ENCODE data around the gene IRF2BPL. TPM values are rescaled to one million over a fixed set of nuclear protein-coding genes. Genes with fewer than 3 reads are reported as not detected.
A peak's percentile ranks its signal among the peaks of the same experiment; 100 is the strongest.

Gene IRF2BPL
- total RNA-seq, 2 experiments from 2014 or later: 34.5 to 35.6 TPM

DNA sequence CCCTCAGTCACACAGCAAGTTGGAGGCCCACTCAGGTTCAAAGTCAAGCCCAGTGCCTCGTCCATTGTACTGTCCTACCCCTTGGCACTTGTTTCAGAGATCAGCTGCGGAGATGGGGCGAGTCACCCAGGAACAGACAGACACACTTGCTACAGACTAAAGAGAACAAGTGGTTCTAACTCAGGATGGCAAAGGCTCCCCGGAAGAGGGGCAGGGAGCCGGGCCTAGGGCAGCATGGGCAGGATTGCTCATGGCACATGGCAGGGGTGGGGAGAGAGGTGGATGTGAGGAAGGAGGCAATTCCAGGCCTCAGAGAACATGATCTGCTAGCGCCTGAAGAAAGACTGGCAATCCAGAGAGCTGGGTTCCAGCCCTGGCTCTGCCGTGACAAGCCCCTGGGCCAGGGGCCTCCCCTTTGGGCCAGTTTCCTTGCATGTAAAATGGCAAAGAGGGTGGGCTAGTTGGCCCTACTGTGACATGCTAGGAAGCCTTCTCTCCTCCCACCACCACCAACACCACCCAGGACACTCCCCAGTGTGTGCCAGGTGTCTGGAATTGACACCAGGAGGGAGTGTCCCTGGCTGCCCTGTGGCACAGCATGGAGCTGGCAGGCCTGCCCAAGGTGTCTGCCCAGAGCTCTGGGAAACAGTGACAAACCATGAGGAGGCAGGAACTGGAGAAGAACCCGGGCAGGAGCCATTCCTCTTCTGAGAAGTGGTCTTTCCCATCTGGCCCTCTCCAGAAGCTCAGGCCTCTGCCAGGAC, 24.0 kb upstream of the IRF2BPL start:
- H3K4me1 Mint-ChIP-seq (ENCODE audit: low read depth): peaks cover 28% of the 10 kb centered on the region
- no peaks in the 10 kb centered on the region for H3K9me3 Mint-ChIP-seq (ENCODE audit: insufficient read depth)
- ATAC-seq: peak; percentile 3
- CTCF ChIA-PET: interaction anchor here (0.7 to 4.6 kb wide), 25 partner anchors 8 to 178 kb away, joined by 3 to 101 read pairs (median 7); partner anchors contain the start of gene IRF2BPL
- peaks cover 3% of the 10 kb centered on the region for H3K36me3 Mint-ChIP-seq (ENCODE audit: low read depth)
- no peak for DNase-seq
- peak overlapping the region; percentile 68 for H3K27ac Mint-ChIP-seq
- POLR2A ChIA-PET: interaction anchor here (0.6 to 1.1 kb wide), 6 partner anchors 13 to 135 kb away, joined by 3 to 4 read pairs (median 3); no protein-coding TSS in a partner anchor
- no peaks in the 10 kb centered on the region for H3K27me3 Mint-ChIP-seq (ENCODE audit: low read depth)
- no peak overlapping the region for H3K4me3 Mint-ChIP-seq

DNA sequence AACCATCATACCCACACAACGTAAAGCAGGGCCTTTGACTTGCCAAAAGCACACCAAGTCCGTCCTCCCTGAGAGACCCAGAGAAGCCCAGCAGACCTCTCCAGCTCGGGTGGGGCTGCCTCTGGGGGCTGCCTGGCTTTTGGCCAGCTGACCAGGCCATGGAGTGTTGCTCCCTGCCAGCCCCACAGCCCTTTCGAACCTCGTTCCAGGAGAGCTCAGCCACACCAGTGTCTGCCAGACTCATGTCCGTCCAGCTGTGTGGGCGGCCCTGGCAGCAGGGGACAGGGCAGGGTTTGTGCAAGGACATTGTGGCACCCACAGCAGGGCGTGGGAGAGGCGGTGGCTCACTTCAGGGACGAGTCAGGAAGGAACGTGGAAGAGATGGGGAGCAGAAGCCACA, 22.6 kb upstream of the IRF2BPL start:
- ChIA-PET POLR2A (no interaction called here), CTCF (interaction anchor here (0.8 to 1.9 kb wide), 6 partner anchors 19 to 178 kb away, joined by 4 to 9 read pairs (median 6); no protein-coding TSS in a partner anchor)
- no peaks in the 10 kb centered on the region for H3K9me3 Mint-ChIP-seq (ENCODE audit: insufficient read depth)
- H3K4me1 Mint-ChIP-seq (ENCODE audit: low read depth): peaks cover 36% of the 10 kb centered on the region
- H3K27ac Mint-ChIP-seq: no peak overlapping the region
- no peak overlapping the region for H3K4me3 Mint-ChIP-seq
- no peaks in the 10 kb centered on the region for H3K27me3 Mint-ChIP-seq (ENCODE audit: low read depth)
- H3K36me3 Mint-ChIP-seq (ENCODE audit: low read depth): peaks cover 3% of the 10 kb centered on the region
- no peak for DNase-seq
- no peak for ATAC-seq

DNA sequence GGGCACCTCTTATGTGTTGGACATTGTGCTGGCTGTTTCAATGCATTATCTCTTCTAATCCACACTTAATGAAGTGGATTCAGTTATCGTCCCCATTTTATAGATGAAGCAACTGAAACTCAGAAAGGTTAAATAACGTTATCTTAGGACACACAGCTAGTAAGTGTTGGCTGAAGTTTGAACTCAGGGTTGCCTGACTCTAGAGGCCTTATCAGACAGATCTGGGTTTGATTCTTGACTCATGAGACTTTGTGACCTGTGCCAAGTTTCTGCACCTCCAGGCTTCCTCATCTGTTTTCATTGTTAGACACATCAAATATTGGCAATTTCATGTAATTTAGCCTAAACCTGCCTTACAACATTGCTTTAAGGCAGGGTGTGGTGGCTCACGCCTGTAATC, 18.2 kb upstream of the IRF2BPL start:
- Mint-ChIP-seq H3K9me3 (ENCODE audit: insufficient read depth) (no peaks in the 10 kb centered on the region), H3K36me3 (ENCODE audit: low read depth) (no peaks in the 10 kb centered on the region), H3K4me3 (no peak overlapping the region), H3K27me3 (ENCODE audit: low read depth) (no peaks in the 10 kb centered on the region), H3K27ac (no peak overlapping the region), H3K4me1 (ENCODE audit: low read depth) (peaks cover 48% of the 10 kb centered on the region)
- CTCF ChIA-PET: interaction anchor here (1.1 to 4.9 kb wide), 5 partner anchors 16 to 133 kb away, joined by 3 to 21 read pairs (median 5); no protein-coding TSS in a partner anchor
- ATAC-seq (no peak), DNase-seq (no peak)
- POLR2A ChIA-PET: interaction anchor here (0.6 kb wide), 1 partner anchor 18 kb away, joined by 3 read pairs; no protein-coding TSS in a partner anchor

DNA sequence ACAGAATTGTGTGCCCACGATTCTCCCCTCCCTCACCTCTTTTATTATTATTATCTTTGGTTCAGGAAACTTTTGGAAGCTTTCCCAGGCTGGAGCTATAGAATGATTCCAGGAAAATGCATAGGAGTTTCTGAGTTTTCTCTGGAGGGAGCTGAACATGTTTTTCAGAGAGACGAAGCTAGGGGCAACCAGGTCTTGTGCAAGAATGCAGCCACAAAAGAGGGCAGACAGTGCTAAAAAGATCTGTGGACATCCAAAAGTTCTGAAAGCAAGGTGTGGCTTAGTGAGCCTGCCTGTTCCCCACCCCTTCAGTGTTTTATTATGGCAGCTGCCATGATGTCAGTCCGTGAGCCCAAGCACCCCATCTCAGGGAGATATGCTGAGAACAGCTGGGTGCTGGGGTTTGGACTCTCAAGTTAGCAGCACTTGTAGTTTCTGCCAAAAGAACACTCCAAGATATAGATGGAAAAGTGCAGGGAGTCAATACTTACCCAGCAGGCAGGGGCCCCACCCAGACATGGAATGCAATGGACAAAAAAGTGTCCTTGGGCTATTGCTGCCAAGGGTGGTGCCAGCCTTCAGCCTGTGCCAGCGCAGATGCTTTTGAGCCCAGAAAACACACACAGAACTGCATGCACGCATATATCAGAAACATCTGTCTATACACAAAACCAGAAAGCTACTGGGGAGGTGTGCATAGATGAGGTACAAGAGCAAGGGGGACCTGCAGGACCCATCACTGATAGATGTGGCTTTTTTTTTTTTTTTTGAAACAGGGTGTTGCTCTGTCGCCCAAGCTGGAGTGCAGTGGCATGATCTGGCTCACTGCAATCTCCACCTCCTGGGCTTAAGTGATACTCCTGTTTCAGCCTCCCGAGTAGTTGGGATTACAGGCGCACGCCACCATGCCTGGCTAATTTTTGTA, 17.0 kb upstream of the IRF2BPL start:
- Mint-ChIP-seq H3K36me3 (ENCODE audit: low read depth) (no peaks in the 10 kb centered on the region), H3K9me3 (ENCODE audit: insufficient read depth) (no peaks in the 10 kb centered on the region), H3K27ac (no peak overlapping the region), H3K27me3 (ENCODE audit: low read depth) (no peaks in the 10 kb centered on the region), H3K4me1 (ENCODE audit: low read depth) (peaks cover 60% of the 10 kb centered on the region), H3K4me3 (no peak overlapping the region)
- POLR2A ChIA-PET: interaction anchor here (0.6 kb wide), 1 partner anchor 17 kb away, joined by 6 read pairs; no protein-coding TSS in a partner anchor
- CTCF ChIA-PET: interaction anchor here (0.7 to 4.9 kb wide), 11 partner anchors 8 to 172 kb away, joined by 3 to 21 read pairs (median 5); no protein-coding TSS in a partner anchor
- ATAC-seq: no peak
- DNase-seq: no peak

DNA sequence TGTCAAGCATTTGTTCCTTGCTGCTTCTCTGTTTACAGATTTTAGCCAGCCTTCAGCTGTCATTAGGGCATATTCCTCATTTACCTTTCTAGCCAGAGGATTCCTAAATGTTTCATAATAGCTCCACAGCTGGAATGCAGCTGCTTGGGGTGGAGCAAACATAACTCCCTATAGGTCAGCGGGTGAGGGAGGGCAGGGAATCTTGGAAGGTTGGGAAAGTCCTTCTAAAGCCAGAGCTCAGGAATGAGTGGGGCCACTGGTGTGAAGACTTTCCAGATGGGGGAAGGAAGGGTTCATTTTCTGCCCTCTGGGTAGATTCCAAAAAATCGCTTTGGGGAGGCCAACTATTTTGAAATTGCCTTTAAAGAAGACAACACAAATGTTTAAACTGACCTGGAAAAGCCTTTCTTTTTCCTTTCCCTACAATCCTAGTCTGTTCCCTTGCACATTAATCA, 16.3 kb upstream of the IRF2BPL start:
- Mint-ChIP-seq H3K9me3 (ENCODE audit: insufficient read depth) (no peaks in the 10 kb centered on the region), H3K27ac (no peak overlapping the region), H3K27me3 (ENCODE audit: low read depth) (no peaks in the 10 kb centered on the region), H3K4me1 (ENCODE audit: low read depth) (peaks cover 62% of the 10 kb centered on the region), H3K4me3 (no peak overlapping the region), H3K36me3 (ENCODE audit: low read depth) (no peaks in the 10 kb centered on the region)
- POLR2A ChIA-PET: interaction anchor here (1.2 kb wide), 1 partner anchor 18 kb away, joined by 4 read pairs; no protein-coding TSS in a partner anchor
- CTCF ChIA-PET: interaction anchor here (0.9 to 4.9 kb wide), 10 partner anchors 9 to 171 kb away, joined by 3 to 21 read pairs (median 4); no protein-coding TSS in a partner anchor
- DNase-seq: no peak
- ATAC-seq: no peak

DNA sequence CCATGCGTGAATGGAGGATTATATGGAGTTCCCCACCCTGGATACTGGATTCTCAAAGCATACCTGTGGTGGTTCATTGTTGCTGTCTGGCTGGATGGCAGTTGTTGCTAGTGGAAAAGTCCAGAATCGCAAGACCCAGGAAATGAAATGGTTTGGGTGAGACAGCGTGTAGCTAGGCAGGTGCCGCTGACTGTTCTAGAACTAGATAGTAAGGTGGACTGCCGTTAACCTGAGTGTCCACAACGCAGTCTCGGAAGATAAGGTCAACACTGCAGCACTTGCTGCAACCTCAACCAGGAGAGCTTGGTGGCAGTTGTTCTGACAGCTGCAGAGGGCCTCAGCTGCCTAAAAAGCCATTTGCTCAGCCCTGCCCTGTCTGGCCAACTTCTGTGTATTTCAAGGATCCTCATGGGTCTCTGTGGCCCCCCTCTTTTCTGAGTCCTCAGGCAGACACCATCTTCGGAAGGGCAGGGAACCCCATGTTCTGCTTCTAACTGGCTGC, 15.5 kb upstream of the IRF2BPL start:
- ChIA-PET CTCF (interaction anchor here (0.9 to 4.9 kb wide), 7 partner anchors 10 to 170 kb away, joined by 3 to 21 read pairs (median 5); no protein-coding TSS in a partner anchor), POLR2A (interaction anchor here (1.2 kb wide), 1 partner anchor 17 kb away, joined by 4 read pairs; no protein-coding TSS in a partner anchor)
- DNase-seq (no peak), ATAC-seq (no peak)
- no peaks in the 10 kb centered on the region for H3K9me3 Mint-ChIP-seq (ENCODE audit: insufficient read depth)
- H3K36me3 Mint-ChIP-seq (ENCODE audit: low read depth): no peaks in the 10 kb centered on the region
- peak overlapping the region; percentile 67 for H3K27ac Mint-ChIP-seq
- no peaks in the 10 kb centered on the region for H3K27me3 Mint-ChIP-seq (ENCODE audit: low read depth)
- no peak overlapping the region for H3K4me3 Mint-ChIP-seq
- H3K4me1 Mint-ChIP-seq (ENCODE audit: low read depth): peaks cover 70% of the 10 kb centered on the region

DNA sequence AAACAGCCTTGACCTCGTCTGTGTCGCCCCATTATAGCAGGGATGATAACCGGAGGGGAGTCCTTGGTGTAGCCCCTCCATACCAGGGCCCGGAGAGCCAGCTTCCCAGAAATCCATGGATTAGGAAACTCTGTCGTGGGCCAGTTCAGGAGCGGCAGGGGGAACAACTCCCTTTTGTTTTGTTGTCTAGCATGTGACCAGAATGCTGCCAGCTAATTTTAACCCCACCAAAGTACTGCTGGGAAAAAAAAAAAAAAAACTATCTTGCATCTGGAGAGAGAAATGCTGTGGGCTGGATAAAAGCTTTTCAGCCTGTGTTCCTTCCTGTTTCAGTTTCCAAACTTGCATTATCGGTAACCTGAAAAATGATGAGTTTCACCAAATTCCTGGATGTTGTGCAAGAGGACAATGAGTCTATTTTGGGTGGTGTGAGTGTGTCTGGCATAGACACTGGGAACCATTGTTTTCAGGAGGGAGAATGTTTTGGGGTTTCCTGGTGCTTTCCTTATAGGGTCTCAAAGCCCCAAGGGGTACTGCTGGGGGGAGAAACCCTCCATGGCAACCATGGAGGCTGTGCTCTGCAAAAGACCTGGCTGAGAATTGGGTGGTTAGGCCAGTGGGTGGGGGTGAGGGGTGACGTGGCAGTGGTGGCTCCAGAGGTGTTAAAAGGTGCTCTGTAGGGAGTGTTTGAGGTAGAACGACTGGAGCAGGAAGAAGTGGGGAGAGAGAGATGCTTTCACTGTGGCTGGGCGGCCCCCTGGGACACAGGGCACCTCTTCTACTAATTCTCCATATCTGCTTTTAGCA, 14.9 kb upstream of the IRF2BPL start:
- POLR2A ChIA-PET: interaction anchor here (1.2 to 7.8 kb wide), 2 partner anchors 13 to 88 kb away, joined by 3 to 107 read pairs; partner anchors contain the start of gene IRF2BPL
- Mint-ChIP-seq H3K4me1 (ENCODE audit: low read depth) (peaks cover 77% of the 10 kb centered on the region), H3K36me3 (ENCODE audit: low read depth) (no peaks in the 10 kb centered on the region), H3K27me3 (ENCODE audit: low read depth) (no peaks in the 10 kb centered on the region), H3K27ac (peak overlapping the region; percentile 78), H3K9me3 (ENCODE audit: insufficient read depth) (no peaks in the 10 kb centered on the region), H3K4me3 (peak overlapping the region; percentile 12)
- ATAC-seq: peak; percentile 8
- DNase-seq: peak; percentile 58
- CTCF ChIA-PET: interaction anchor here (1.6 to 4.3 kb wide), 7 partner anchors 10 to 168 kb away, joined by 5 to 31 read pairs (median 13); no protein-coding TSS in a partner anchor

DNA sequence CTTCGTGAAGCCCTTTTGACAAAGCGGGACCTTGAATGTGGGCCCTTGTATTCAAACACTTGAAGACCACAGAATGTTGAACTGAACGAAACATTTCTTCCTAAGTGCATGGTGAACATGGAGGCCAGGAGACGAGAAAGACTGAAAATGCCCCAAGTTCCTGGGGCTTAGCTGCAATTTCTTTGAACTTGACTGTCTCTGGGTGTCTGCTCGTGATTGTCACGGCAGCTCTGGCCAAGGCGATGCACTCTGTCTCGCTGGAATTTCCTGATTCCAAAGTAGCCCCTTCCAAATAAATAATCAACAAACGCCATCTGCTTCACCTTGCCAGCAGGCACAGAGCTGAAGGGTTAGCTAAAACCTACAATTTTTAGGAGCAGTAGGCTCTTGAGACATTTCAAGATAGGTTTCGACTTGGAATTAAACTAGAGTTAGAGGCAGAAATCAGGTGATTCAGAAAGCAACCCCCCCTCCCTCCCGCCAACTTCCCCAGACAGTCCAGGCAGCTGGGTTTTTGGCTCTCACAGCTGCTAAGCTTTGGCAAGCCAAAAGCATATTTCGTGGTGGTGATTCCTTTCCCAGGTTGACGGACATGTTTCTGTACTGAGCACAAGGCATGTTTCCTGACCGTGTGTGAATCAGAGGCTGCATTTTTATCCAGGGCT, 13.5 kb upstream of the IRF2BPL start:
- ATAC-seq (no peak), DNase-seq (no peak)
- peaks cover 90% of the 10 kb centered on the region for H3K4me1 Mint-ChIP-seq (ENCODE audit: low read depth)
- H3K36me3 Mint-ChIP-seq (ENCODE audit: low read depth): no peaks in the 10 kb centered on the region
- peak overlapping the region; percentile 97 for H3K27ac Mint-ChIP-seq
- no peaks in the 10 kb centered on the region for H3K9me3 Mint-ChIP-seq (ENCODE audit: insufficient read depth)
- POLR2A ChIA-PET: interaction anchor here (0.7 to 7.8 kb wide), 4 partner anchors 12 to 87 kb away, joined by 3 to 107 read pairs (median 14); partner anchors contain the start of gene IRF2BPL
- no peaks in the 10 kb centered on the region for H3K27me3 Mint-ChIP-seq (ENCODE audit: low read depth)
- CTCF ChIA-PET: interaction anchor here (0.8 to 4.3 kb wide), 12 partner anchors 10 to 167 kb away, joined by 3 to 31 read pairs (median 8); no protein-coding TSS in a partner anchor
- H3K4me3 Mint-ChIP-seq: peak overlapping the region; percentile 76

DNA sequence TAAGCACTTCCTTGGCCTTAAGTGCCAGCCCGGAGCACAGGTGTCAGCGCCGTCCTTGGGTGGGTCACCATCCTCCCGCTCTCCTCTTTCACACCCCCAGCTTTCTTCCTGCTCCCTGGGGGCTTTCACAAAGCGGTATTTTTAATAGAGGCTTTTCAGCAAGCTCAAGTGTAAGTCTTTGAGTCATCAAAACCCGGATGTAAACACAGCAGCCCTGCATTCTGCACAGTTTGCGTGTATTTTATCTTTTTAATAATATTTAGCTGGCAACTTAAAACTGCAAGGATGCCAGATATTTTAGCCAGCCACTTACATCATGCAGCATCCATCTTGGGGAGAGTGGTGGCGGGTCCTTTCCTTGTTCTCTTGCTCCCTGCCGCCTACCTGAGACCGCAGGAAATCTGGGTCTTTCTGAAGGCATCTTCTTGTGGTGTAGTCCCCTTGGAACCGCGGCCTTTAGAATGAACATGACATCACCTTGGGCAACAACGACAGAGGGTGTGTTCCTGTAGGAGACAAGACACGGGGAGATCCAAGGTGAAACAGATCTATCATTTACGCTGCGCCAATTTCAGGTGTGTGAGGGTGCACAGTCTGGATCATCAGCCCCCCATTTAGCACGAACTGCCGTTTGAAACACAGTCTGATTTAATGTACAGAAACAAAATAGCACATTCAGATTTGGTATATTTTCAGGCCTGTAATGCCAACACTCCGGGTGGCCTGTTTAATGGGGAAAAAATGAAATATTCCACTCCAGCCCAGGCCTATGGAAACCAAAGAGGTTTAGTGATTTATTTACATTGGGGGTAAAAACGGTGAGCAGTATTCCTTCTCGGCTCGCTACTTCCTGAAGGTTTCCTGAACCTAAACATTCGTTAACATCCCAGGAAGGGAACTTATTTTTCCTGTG, 12.5 kb upstream of the IRF2BPL start:
- Mint-ChIP-seq H3K36me3 (ENCODE audit: low read depth) (peaks cover 5% of the 10 kb centered on the region), H3K27me3 (ENCODE audit: low read depth) (no peaks in the 10 kb centered on the region), H3K9me3 (ENCODE audit: insufficient read depth) (no peaks in the 10 kb centered on the region), H3K4me3 (peak overlapping the region; percentile 76), H3K27ac (peak overlapping the region; percentile 97), H3K4me1 (ENCODE audit: low read depth) (peaks cover 90% of the 10 kb centered on the region)
- ChIA-PET CTCF (interaction anchor here (0.6 to 4.3 kb wide), 22 partner anchors 9 to 168 kb away, joined by 3 to 31 read pairs (median 4); partner anchors contain the start of gene IRF2BPL), POLR2A (interaction anchor here (0.9 to 7.8 kb wide), 8 partner anchors 11 to 114 kb away, joined by 3 to 107 read pairs (median 6); partner anchors contain the start of gene IRF2BPL)
- ATAC-seq (peak; percentile 43), DNase-seq (no peak)

Measured in activated CD8-positive, alpha-beta T cell treated with anti-CD3 and anti-CD28 coated beads, Interleukin-2, amount 10 ng/mL, durations not matched to agents 7 days and 5 days (primary cell).